Panc1 (cell line): ENCODE measurements around the gene CAPZA2. TPM values are rescaled to one million over a fixed set of nuclear protein-coding genes. Genes with fewer than 3 reads are reported as not detected.

ENCODE experiments used
- ATAC-seq: fragments of 200-7000 bp; cut with Tn5 transposase; 2 replicates; pipeline ENCODE4 v1.9.1; 2020; ENCODE audit warnings: mild to moderate bottlenecking, moderate library complexity
- BruUV-seq: library from RNA; stranded (reverse); fragments of 400-500 nt; replicated peaks from 2 replicates; lab custom pipeline; 2021; lab: Mats Ljungman, UMichigan
- CTCF ChIA-PET: fragments of 300-600 bp; sonication (Branson Sonifier 250); formaldehyde crosslinking; loops from one replicate; lab custom pipeline; 2022; ENCODE audit warnings: antibody characterized with exemption; lab: Charles Lee
- POLR2A ChIA-PET: fragments of 300-600 bp; sonication (Branson Sonifier 250); formaldehyde crosslinking; loops from one replicate; lab custom pipeline; 2022; ENCODE audit warnings: antibody characterized with exemption; lab: Charles Lee
- DNase-seq: peaks from one replicate; pipeline ENCODE4 v3.0.0-alpha.2; 2010; ENCODE audit warnings: low read depth, low spot score
- H3K27ac ChIP-seq: 2 replicates; pipeline ENCODE4 v1.5.1; 2011; ENCODE audit warnings: mild to moderate bottlenecking, low read length, inconsistent platforms
- H3K27me3 ChIP-seq: fragments of 200-500 bp; sonication (Bioruptor generic); 2 replicates; pipeline ENCODE4 v1.6.0; 2014; ENCODE audit warnings: low read length, inconsistent platforms; ENCODE audit not compliant: control insufficient read depth, insufficient read depth
- H3K36me3 ChIP-seq: fragments of 200-500 bp; sonication (Bioruptor generic); 2 replicates; pipeline ENCODE4 v1.5.1; 2014; ENCODE audit warnings: inconsistent platforms, mild to moderate bottlenecking, low read length, moderate library complexity; ENCODE audit not compliant: control insufficient read depth, insufficient read depth
- H3K4me1 ChIP-seq: 2 replicates; pipeline ENCODE4 v1.5.1; 2011; ENCODE audit warnings: inconsistent platforms, mild to moderate bottlenecking, low read length, moderate library complexity; ENCODE audit not compliant: control insufficient read depth, insufficient read depth
- H3K4me3 ChIP-seq, 2 experiments: 2 replicates each; pipeline ENCODE4 v1.5.1; 2011 to 2012; ENCODE audit warnings: low read depth in 2 of 2, low read length in 2 of 2, mild to moderate bottlenecking in 2 of 2, inconsistent platforms in 1 of 2, moderate library complexity in 1 of 2
- H3K9me3 ChIP-seq: fragments of 200-500 bp; sonication (Bioruptor generic); 2 replicates; pipeline ENCODE4 v1.5.1; 2014; ENCODE audit warnings: low read depth, mild to moderate bottlenecking, inconsistent platforms, low read length, moderate library complexity; ENCODE audit not compliant: control insufficient read depth, insufficient read depth
- CTCF ChIP-seq: fragments of 450-650 bp; IDR thresholded peaks from 2 replicates; pipeline ENCODE4 v1.5.1; 2017; ENCODE audit warnings: mild to moderate bottlenecking
- POLR2AphosphoS5 ChIP-seq: IDR thresholded peaks from 2 replicates; pipeline ENCODE4 v1.6.1; 2012; ENCODE audit warnings: mild to moderate bottlenecking, low read depth, low read length, moderate library complexity
- REST ChIP-seq, 2 experiments: IDR thresholded peaks; 2 replicates each; pipeline ENCODE4 v1.6.1; 2011 to 2012; ENCODE audit warnings: low read depth in 2 of 2, control low read depth in 1 of 2, low read length in 1 of 2, mild to moderate bottlenecking in 1 of 2, moderate library complexity in 1 of 2; ENCODE audit not compliant: insufficient read depth in 1 of 2
- SIN3A ChIP-seq: IDR thresholded peaks from 2 replicates; pipeline ENCODE4 v1.6.1; 2012; ENCODE audit warnings: low read depth, mild to moderate bottlenecking, low read length, moderate library complexity, borderline replicate concordance; ENCODE audit not compliant: insufficient read depth
- TCF7L2 ChIP-seq: IDR thresholded peaks from 2 replicates; pipeline ENCODE4 v1.6.1; 2011; ENCODE audit warnings: mild to moderate bottlenecking, low read depth, low read length, inconsistent platforms
- in situ Hi-C: cut with HindIII; loops from 2 replicates; pipeline ENCODE4 v1.10.0; 2016; ENCODE audit warnings: low sequenced_read_pairs, low pct_unique_long_range_greater_than_20kb
- intact Hi-C: fragments of 100-400 bp; cut with micrococcal nuclease; formaldehyde crosslinking; loops from one replicate; pipeline ENCODE4 v1.10.0; 2022; ENCODE audit not compliant: unreplicated experiment
- total RNA-seq: library from RNA; stranded (reverse); gene quantifications from one replicate; pipeline ENCODE4 v1.2.1, GENCODE V29; 2021; ENCODE audit not compliant: unreplicated experiment

CAPZA2 gene
- total RNA-seq, 1 experiment from 2014 or later, result 195 TPM

GRCh38 chr7:116871061-116871700, 8.8 kb downstream of the CAPZA2 start:
- H3K36me3 ChIP-seq, result no peaks in the 10 kb centered on the region
- CTCF ChIA-PET, result no interaction called here
- BruUV-seq, result no TSS peak
- DNase-seq (no peak), ATAC-seq (no peak)
- intact Hi-C loops, result no loop called here
- H3K27ac ChIP-seq, result no peak overlapping the region
- 0 out of 2 replicates have a peak, but pooled peaks cover 3% of the 10 kb centered on the region for H3K4me1 ChIP-seq
- no peaks in the 10 kb centered on the region for H3K27me3 ChIP-seq
- no peak overlapping the region for H3K4me3 ChIP-seq
- in situ Hi-C loops, result no loop called here
- POLR2A ChIA-PET, result no interaction called here
- TF ChIP-seq REST (IDR thresholded peaks at IDR 0.05; ENCODE audit: insufficient read depth in 1 of 2, low read depth in 2 of 2, low read length in 1 of 2), result no peak
- no peak for TF ChIP-seq POLR2AphosphoS5
- H3K9me3 ChIP-seq, result no peaks in the 10 kb centered on the region

- in situ Hi-C loops, result no loop called here
- H3K27ac ChIP-seq, result no peak overlapping the region
- TF ChIP-seq REST (IDR thresholded peaks at IDR 0.05; ENCODE audit: insufficient read depth in 1 of 2, low read depth in 2 of 2, low read length in 1 of 2), result no peak
- no peak for TF ChIP-seq CTCF
- TF ChIP-seq POLR2AphosphoS5, result no peak
- no peak for TF ChIP-seq TCF7L2
- TF ChIP-seq SIN3A, result no peak
- ATAC-seq (no peak), DNase-seq (no peak)
- peaks cover 6% of the 10 kb centered on the region; the same call in 1 of the 2 replicates for H3K4me1 ChIP-seq
- no peak overlapping the region for H3K4me3 ChIP-seq
- no TSS peak for BruUV-seq
- intact Hi-C loops, result no loop called here
- no peaks in the 10 kb centered on the region for H3K36me3 ChIP-seq
- POLR2A ChIA-PET, result no interaction called here
- CTCF ChIA-PET, result no interaction called here
- H3K9me3 ChIP-seq, result no peaks in the 10 kb centered on the region
- no peaks in the 10 kb centered on the region for H3K27me3 ChIP-seq
These were observed 9.6 kb downstream of the CAPZA2 start for GRCh38 chr7:116872026-116872425.
